GM12892 (cell line): ENCODE measurements around the gene BRICD5.

Experiments
- DNase-seq: peaks from one replicate; pipeline ENCODE4 v3.0.0; 2011; ENCODE audit not compliant: insufficient read length
- FAIRE-seq: peaks from 2 replicates; lab custom pipeline; 2011; peaks lifted over from hg19 to GRCh38; lab: Jason Lieb, UNC
- POLR2A ChIP-seq: IDR thresholded peaks from 2 replicates; pipeline ENCODE4 v1.6.1; 2011; ENCODE audit warnings: low read depth, low read length, control low read depth
- POLR2AphosphoS5 ChIP-seq: IDR thresholded peaks from 2 replicates; pipeline ENCODE4 v1.6.1; 2011; ENCODE audit warnings: low read depth, low read length, control low read depth
- TAF1 ChIP-seq: IDR thresholded peaks from 2 replicates; pipeline ENCODE4 v1.6.1; 2011; ENCODE audit warnings: low read depth, mild to moderate bottlenecking, control low read depth, low read length, borderline replicate concordance

The BRICD5 gene

GRCh38 chr16:2173366-2173765, 37.3 kb downstream of the BRICD5 start:
- TF ChIP-seq POLR2AphosphoS5 (no peak), POLR2A (no peak), TAF1 (no peak)
- DNase-seq (no peak), FAIRE-seq (no peak)

GRCh38 chr16:2172688-2173335, 37.9 kb downstream of the BRICD5 start:
- no peak for FAIRE-seq
- DNase-seq, result no peak
- TF ChIP-seq TAF1, result no peak
- no peak for TF ChIP-seq POLR2AphosphoS5
- TF ChIP-seq POLR2A, result no peak

- TF ChIP-seq POLR2A (no peak), TAF1 (no peak), POLR2AphosphoS5 (no peak)
- DNase-seq (no peak), FAIRE-seq (no peak)
Measured at GRCh38 chr16:2171601-2172178, 39.0 kb downstream of the BRICD5 start.

- FAIRE-seq (no peak), DNase-seq (no peak)
- TF ChIP-seq POLR2AphosphoS5, result no peak
- no peak for TF ChIP-seq POLR2A
- no peak for TF ChIP-seq TAF1
Measured at GRCh38 chr16:2170587-2171435, 39.9 kb downstream of the BRICD5 start.

- FAIRE-seq (no peak), DNase-seq (no peak)
- TF ChIP-seq POLR2AphosphoS5, result no peak
- no peak for TF ChIP-seq POLR2A
- TF ChIP-seq TAF1, result no peak
Measured at GRCh38 chr16:2170080-2170479, 40.6 kb downstream of the BRICD5 start.

- FAIRE-seq (no peak), DNase-seq (no peak)
- TF ChIP-seq TAF1 (no peak), POLR2AphosphoS5 (no peak), POLR2A (no peak)
Measured at GRCh38 chr16:2167068-2167638, 43.5 kb downstream of the BRICD5 start.

GRCh38 chr16:2166263-2167067, 44.2 kb downstream of the BRICD5 start:
- FAIRE-seq (no peak), DNase-seq (no peak)
- TF ChIP-seq POLR2A, result no peak
- no peak for TF ChIP-seq POLR2AphosphoS5
- TF ChIP-seq TAF1, result no peak

GRCh38 chr16:2165861-2166260, 44.8 kb downstream of the BRICD5 start:
- FAIRE-seq, result no peak
- TF ChIP-seq TAF1 (no peak), POLR2AphosphoS5 (no peak), POLR2A (no peak)
- no peak for DNase-seq

- DNase-seq (no peak), FAIRE-seq (no peak)
- TF ChIP-seq POLR2A (no peak), POLR2AphosphoS5 (no peak), TAF1 (no peak)
Measured at GRCh38 chr16:2163211-2163881, 47.3 kb downstream of the BRICD5 start.

GRCh38 chr16:2162676-2163118, 48.0 kb downstream of the BRICD5 start:
- no peak for TF ChIP-seq POLR2AphosphoS5
- no peak for FAIRE-seq
- no peak for DNase-seq

- TF ChIP-seq POLR2AphosphoS5 (no peak), POLR2A (no peak), TAF1 (no peak)
- DNase-seq, result no peak
- FAIRE-seq, result no peak
Measured at GRCh38 chr16:2161911-2162310, 48.8 kb downstream of the BRICD5 start.
